IMR-90 (cell line): Measurements from ENCODE around the gene RERE. TPM values are rescaled to one million over a fixed set of nuclear protein-coding genes. Genes with fewer than 3 reads are reported as not detected.

Source experiments
- ATAC-seq: fragments of 200-7000 bp; cut with Tn5 transposase; 2 replicates; pipeline ENCODE4 v1.9.1; 2020; ENCODE audit warnings: low read depth, mild to moderate bottlenecking, moderate library complexity
- BruUV-seq: library from RNA; stranded (reverse); fragments of 400-500 nt; replicated peaks from 2 replicates; lab custom pipeline; 2021; lab: Mats Ljungman, UMichigan
- CTCF ChIA-PET: fragments of 300-600 bp; formaldehyde crosslinking; extraction: SDS; loops from one replicate; lab custom pipeline; 2021; ENCODE audit warnings: antibody characterized with exemption; lab: Yijun Ruan, JAX
- POLR2A ChIA-PET: fragments of 300-600 bp; sonication (Branson Sonifier 250); formaldehyde crosslinking; loops from one replicate; lab custom pipeline; 2022; ENCODE audit warnings: antibody characterized with exemption; ENCODE audit not compliant: unreplicated experiment; lab: Charles Lee
- DNase-seq: peaks from one replicate; pipeline ENCODE4 v3.0.0; 2013
- H2AFZ ChIP-seq: replicated peaks from 2 replicates; pipeline ENCODE3; 2013; ENCODE audit warnings: low read length, mild to moderate bottlenecking; ENCODE audit not compliant: poor library complexity
- H2AK5ac ChIP-seq: 2 replicates; pipeline ENCODE4 v1.6.1; 2013; ENCODE audit warnings: low read depth, low read length, inconsistent platforms
- H2AK9ac ChIP-seq: replicated peaks from 2 replicates; pipeline ENCODE3; 2013; ENCODE audit warnings: mild to moderate bottlenecking, low read depth, low read length, moderate library complexity; ENCODE audit not compliant: poor library complexity
- H2BK120ac ChIP-seq: 2 replicates; pipeline ENCODE4 v1.6.1; 2013; ENCODE audit warnings: low read depth, low read length, inconsistent platforms
- H2BK15ac ChIP-seq: 3 replicates; pipeline ENCODE4 v1.6.1; 2013; ENCODE audit warnings: low read depth, low read length, inconsistent platforms
- H2BK20ac ChIP-seq: 2 replicates; pipeline ENCODE4 v1.6.1; 2013; ENCODE audit warnings: low read depth, mild to moderate bottlenecking, inconsistent platforms, low read length, moderate library complexity
- H2BK5ac ChIP-seq: 2 replicates; pipeline ENCODE4 v1.6.1; 2013; ENCODE audit warnings: mild to moderate bottlenecking, low read depth, low read length, inconsistent platforms; ENCODE audit not compliant: poor library complexity, severe bottlenecking
- H3K14ac ChIP-seq: replicated peaks from 2 replicates; pipeline ENCODE4 v1.6.1; 2013; ENCODE audit warnings: low read depth, low read length, inconsistent platforms
- H3K18ac ChIP-seq: 2 replicates; pipeline ENCODE4 v1.6.1; 2013; ENCODE audit warnings: low read depth, low read length, control low read depth
- H3K23ac ChIP-seq: 2 replicates; pipeline ENCODE4 v1.6.1; 2013; ENCODE audit warnings: low read depth, low read length, inconsistent platforms
- H3K27ac ChIP-seq: 2 replicates; pipeline ENCODE4 v1.5.1; 2013; ENCODE audit warnings: mild to moderate bottlenecking, control low read depth, low read length; ENCODE audit not compliant: insufficient read depth
- H3K27me3 ChIP-seq: 2 replicates; pipeline ENCODE4 v1.6.1; 2013; ENCODE audit warnings: low read length; ENCODE audit not compliant: control insufficient read depth, insufficient read depth
- H3K36me3 ChIP-seq: 2 replicates; pipeline ENCODE4 v1.6.1; 2013; ENCODE audit warnings: low read length, mixed read lengths; ENCODE audit not compliant: control insufficient read depth, insufficient read depth
- H3K4ac ChIP-seq: 2 replicates; pipeline ENCODE4 v1.6.1; 2013; ENCODE audit warnings: low read depth, low read length, inconsistent platforms
- H3K4me1 ChIP-seq: 2 replicates; pipeline ENCODE4 v1.6.1; 2013; ENCODE audit warnings: low read length, mixed read lengths; ENCODE audit not compliant: control insufficient read depth, insufficient read depth
- H3K4me2 ChIP-seq: 2 replicates; pipeline ENCODE4 v1.6.1; 2013; ENCODE audit warnings: low read depth, mild to moderate bottlenecking, control low read depth, low read length, moderate library complexity
- H3K4me3 ChIP-seq: 2 replicates; pipeline ENCODE4 v1.5.1; 2013; ENCODE audit warnings: low read depth, mild to moderate bottlenecking, control low read depth, low read length, moderate library complexity; ENCODE audit not compliant: insufficient read depth
- H3K56ac ChIP-seq: 2 replicates; pipeline ENCODE4 v1.6.1; 2013; ENCODE audit warnings: low read length, inconsistent platforms; ENCODE audit not compliant: insufficient read depth; ENCODE audit errors: extremely low read depth
- H3K79me1 ChIP-seq, 2 experiments: 2 replicates each; pipeline ENCODE4 v1.6.1; 2013; ENCODE audit warnings: low read length in 2 of 2, inconsistent platforms in 1 of 2, low read depth in 1 of 2
- H3K9ac ChIP-seq: 2 replicates; pipeline ENCODE4 v1.6.1; 2013; ENCODE audit warnings: low read depth, low read length, control low read depth
- H3K9me1 ChIP-seq: 2 replicates; pipeline ENCODE4 v1.6.1; 2013; ENCODE audit warnings: low read length, inconsistent platforms; ENCODE audit not compliant: insufficient read depth
- H3K9me3 ChIP-seq: 2 replicates; pipeline ENCODE4 v1.6.1; 2013; ENCODE audit warnings: low read length; ENCODE audit not compliant: control insufficient read depth, insufficient read depth
- H4K20me1 ChIP-seq: 2 replicates; pipeline ENCODE4 v1.6.1; 2013; ENCODE audit warnings: low read length, inconsistent platforms; ENCODE audit not compliant: insufficient read depth
- H4K5ac ChIP-seq: 2 replicates; pipeline ENCODE4 v1.6.1; 2013; ENCODE audit warnings: mild to moderate bottlenecking, low read depth, low read length, control low read depth
- H4K8ac ChIP-seq, 2 experiments: 2 replicates each; pipeline ENCODE4 v1.6.1; 2013; ENCODE audit warnings: low read depth in 2 of 2, low read length in 2 of 2, control low read depth in 1 of 2, inconsistent platforms in 1 of 2
- H4K91ac ChIP-seq: 2 replicates; pipeline ENCODE4 v1.6.1; 2013; ENCODE audit warnings: low read depth, low read length, inconsistent platforms; ENCODE audit not compliant: insufficient read depth
- CEBPB ChIP-seq: IDR thresholded peaks from 2 replicates; pipeline ENCODE4 v1.6.1; 2012; ENCODE audit warnings: low read depth, low read length, improper control_type of control experiment
- CHD1 ChIP-seq: IDR thresholded peaks from 2 replicates; pipeline ENCODE4 v1.6.1; 2012; ENCODE audit warnings: low read depth, low read length, improper control_type of control experiment
- CTCF ChIP-seq: conservative IDR thresholded peaks from 2 replicates; pipeline ENCODE4 v1.5.1; 2012; ENCODE audit warnings: mild to moderate bottlenecking, low read depth, low read length, improper control_type of control experiment
- MAFK ChIP-seq: IDR thresholded peaks from 2 replicates; pipeline ENCODE4 v1.6.1; 2012; ENCODE audit warnings: low read depth, low read length, improper control_type of control experiment
- MAZ ChIP-seq: IDR thresholded peaks from 2 replicates; pipeline ENCODE4 v1.6.1; 2012; ENCODE audit warnings: low read depth, mild to moderate bottlenecking, low read length, improper control_type of control experiment, moderate library complexity, borderline replicate concordance
- MXI1 ChIP-seq: IDR thresholded peaks from 2 replicates; pipeline ENCODE4 v1.6.1; 2012; ENCODE audit warnings: low read depth, mild to moderate bottlenecking, low read length, moderate library complexity, borderline replicate concordance
- NFE2L2 ChIP-seq: fragments of 150-350 bp; IDR thresholded peaks from 2 replicates; pipeline ENCODE4 v1.6.1; 2016; ENCODE audit warnings: low read depth, mild to moderate bottlenecking, low read length
- POLR2A ChIP-seq: IDR thresholded peaks from 2 replicates; pipeline ENCODE4 v1.6.1; 2012; ENCODE audit warnings: mild to moderate bottlenecking, low read depth, low read length
- RAD21 ChIP-seq: IDR thresholded peaks from 2 replicates; pipeline ENCODE4 v1.6.1; 2012; ENCODE audit warnings: low read length, improper control_type of control experiment
- RCOR1 ChIP-seq: IDR thresholded peaks from 2 replicates; pipeline ENCODE4 v1.6.1; 2012; ENCODE audit warnings: mild to moderate bottlenecking, low read length, improper control_type of control experiment; ENCODE audit not compliant: insufficient replicate concordance
- RFX5 ChIP-seq: IDR thresholded peaks from 2 replicates; pipeline ENCODE4 v1.8.0; 2012; ENCODE audit warnings: low read depth, mild to moderate bottlenecking, low read length, moderate library complexity
- SMC3 ChIP-seq: fragments of 150-350 bp; IDR thresholded peaks from 2 replicates; pipeline ENCODE4 v1.6.1; 2016; ENCODE audit warnings: low read depth, mild to moderate bottlenecking, antibody characterized with exemption, low read length, moderate library complexity
- WGBS, 2 experiments: methylation state at CpG; one replicate each; pipeline versions ENCODE4 v1.1.5 to v1.1.7; 2013; ENCODE audit warnings: missing lambda C conversion rate in 2 of 2; ENCODE audit not compliant: insufficient read length in 1 of 2; ENCODE audit errors: extremely low coverage in 2 of 2; 5-methylcytosine and 5-hydroxymethylcytosine counted together
- dilution Hi-C: fragments of 300-500 bp; cut with HindIII; formaldehyde crosslinking; loops from one replicate; pipeline ENCODE4 v1.14.3; 2018; ENCODE audit warnings: low sequenced_read_pairs; ENCODE audit not compliant: unreplicated experiment
- in situ Hi-C: fragments of 300-500 bp; cut with MboI; formaldehyde crosslinking; loops from 3 replicates; pipeline ENCODE4 v1.14.3; 2019; ENCODE audit warnings: low sequenced_read_pairs, inconsistent platforms, mixed read lengths
- intact Hi-C: fragments of 100-400 bp; cut with micrococcal nuclease; formaldehyde crosslinking; loops from 2 replicates; pipeline ENCODE4 v1.10.0; 2022
- polyA plus RNA-seq, 3 experiments: library from polyadenylated mRNA; depleted of rRNA; stranded (reverse); fragments of >200 nt; gene quantifications; 2 replicates each; pipeline ENCODE4 v1.2.3, GENCODE V29; 2012; ENCODE audit warnings: low replicate concordance in 1 of 3
- total RNA-seq: library from RNA; depleted of rRNA; stranded (reverse); fragments of >200 nt; gene quantifications from 2 replicates; pipeline ENCODE4 v1.2.3, GENCODE V29; 2012
- TF ChIP-seq, protein P1 (sequence below): fragments of 150-350 bp; IDR thresholded peaks from 2 replicates; pipeline ENCODE4 v1.6.1; 2016; ENCODE audit warnings: low read depth, mild to moderate bottlenecking, low read length, moderate library complexity, borderline replicate concordance

The RERE gene
- total and polyA plus RNA-seq, 2 of the 4 experiments (the other 2 are of a cell fraction), result 11.5 to 25.1 TPM

- Histone ChIP-seq H3K14ac (no peak overlapping the region), H2BK120ac (no peak overlapping the region), H3K56ac (no peak overlapping the region), H2AFZ (no peak overlapping the region), H3K23ac (no peak overlapping the region), H3K79me1 (peaks cover 32 to 46% of the 10 kb centered on the region in 2 experiments), H4K20me1 (peaks cover 12% of the 10 kb centered on the region; the same call in 1 of the 2 replicates), H2AK9ac (no peak overlapping the region), H2AK5ac (no peak overlapping the region), H3K4me3 (no peak overlapping the region), H4K8ac (no peak overlapping the region), H2BK15ac (no peak overlapping the region), H3K9me1 (peaks cover 8% of the 10 kb centered on the region), H3K18ac (no peak overlapping the region), H3K27ac (no peak overlapping the region), H3K36me3 (no peaks in the 10 kb centered on the region), H3K4me2 (no peak overlapping the region), H3K27me3 (no peaks in the 10 kb centered on the region), H4K5ac (no peak overlapping the region), H3K4ac (no peak overlapping the region), H3K9ac (no peak overlapping the region), H2BK20ac (no peak overlapping the region), H3K4me1 (peaks cover 9% of the 10 kb centered on the region), H2BK5ac (no peak overlapping the region), H4K91ac (no peak overlapping the region), H3K9me3 (no peaks in the 10 kb centered on the region)
- TF ChIP-seq MXI1 (no peak), CHD1 (no peak), CTCF (no peak), NFE2L2 (no peak), POLR2A (no peak), MAFK (no peak), SMC3 (no peak), RCOR1 (no peak), CEBPB (no peak), RFX5 (no peak), MAZ (no peak), RAD21 (no peak)
- TF ChIP-seq, protein P1, sequence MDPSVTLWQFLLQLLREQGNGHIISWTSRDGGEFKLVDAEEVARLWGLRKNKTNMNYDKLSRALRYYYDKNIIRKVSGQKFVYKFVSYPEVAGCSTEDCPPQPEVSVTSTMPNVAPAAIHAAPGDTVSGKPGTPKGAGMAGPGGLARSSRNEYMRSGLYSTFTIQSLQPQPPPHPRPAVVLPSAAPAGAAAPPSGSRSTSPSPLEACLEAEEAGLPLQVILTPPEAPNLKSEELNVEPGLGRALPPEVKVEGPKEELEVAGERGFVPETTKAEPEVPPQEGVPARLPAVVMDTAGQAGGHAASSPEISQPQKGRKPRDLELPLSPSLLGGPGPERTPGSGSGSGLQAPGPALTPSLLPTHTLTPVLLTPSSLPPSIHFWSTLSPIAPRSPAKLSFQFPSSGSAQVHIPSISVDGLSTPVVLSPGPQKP, result no peak
- intact Hi-C loops, result no loop called here
- ATAC-seq (no peak), DNase-seq (no peak)
- WGBS, 2 experiments, result no CpG with 5 or more reads among the region's 2 CpGs
- ChIA-PET CTCF (interaction anchor here (0.6 kb wide), 1 partner anchor 24 kb away, joined by 3 read pairs; no protein-coding TSS in a partner anchor), POLR2A (no interaction called here)
- dilution Hi-C loops, result no loop called here
- in situ Hi-C loops, result no loop called here
- BruUV-seq, result no TSS peak
Measured at GRCh38 chr1:8472668-8473067, 344.8 kb downstream of the RERE start.
